ENCODE results near the gene RHBDL3. TPM values are rescaled to one million over a fixed set of nuclear protein-coding genes. Genes with fewer than 3 reads are reported as not detected.

RHBDL3 gene
- polyA plus RNA-seq, 2 of the 4 experiments (the other 2 are of a cell fraction), result 2.0 to 6.6 TPM

DNA sequence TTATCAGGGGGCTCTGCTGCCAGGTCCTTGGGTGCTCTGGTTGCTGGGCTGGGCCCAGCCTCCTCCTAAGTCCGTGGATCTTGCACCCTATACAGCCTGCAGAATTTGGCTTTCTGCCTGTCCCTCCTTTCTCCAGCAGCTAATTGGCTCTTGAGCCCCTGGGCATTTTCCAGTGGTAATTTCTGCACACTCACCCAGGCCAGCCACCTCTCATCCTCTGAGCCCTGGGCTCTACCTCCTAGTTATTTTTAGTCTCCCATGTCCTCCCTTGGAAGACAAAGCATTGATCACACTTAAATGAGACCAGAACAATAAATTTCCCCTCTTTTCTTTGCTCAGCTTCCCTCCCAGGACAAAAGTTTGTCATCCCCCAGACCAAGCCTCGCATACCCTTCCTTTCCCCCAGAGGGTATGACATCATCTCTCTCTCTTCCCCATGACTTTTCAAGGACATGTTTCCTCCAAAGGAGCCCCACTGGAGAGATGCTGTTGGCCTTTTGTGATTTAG, 38.2 kb downstream of the RHBDL3 start:
- H3K27ac ChIP-seq, result no peak overlapping the region
- DNase-seq (ENCODE audit: low read depth in 1 of 2, low spot score in 1 of 2) (no peak), ATAC-seq (no peak), FAIRE-seq (no peak)
- H3K4me2 ChIP-seq, result no peak overlapping the region
- H3K4me3 ChIP-seq, result no peak overlapping the region
- ChIA-PET CTCF (interaction anchor here (0.5 to 2.1 kb wide), 5 partner anchors 15 to 1390 kb away, joined by 3 to 7 read pairs (median 4); no protein-coding TSS in a partner anchor), POLR2A (no interaction called here)
- 55% methylated on average over 2 of the region's 2 CpGs for WGBS (ENCODE audit: missing lambda C conversion rate)
- TF ChIP-seq GATA3 (IDR thresholded peaks at IDR 0.05; ENCODE audit: borderline replicate concordance) (no peak), JUN (IDR thresholded peaks at IDR 0.05) (no peak), CHD2 (IDR thresholded peaks at IDR 0.05; ENCODE audit: low read length, partially characterized antibody) (no peak)
- H3K9me3 ChIP-seq, result no peaks in the 10 kb centered on the region
- H3K4me1 ChIP-seq, result no peaks in the 10 kb centered on the region

DNA sequence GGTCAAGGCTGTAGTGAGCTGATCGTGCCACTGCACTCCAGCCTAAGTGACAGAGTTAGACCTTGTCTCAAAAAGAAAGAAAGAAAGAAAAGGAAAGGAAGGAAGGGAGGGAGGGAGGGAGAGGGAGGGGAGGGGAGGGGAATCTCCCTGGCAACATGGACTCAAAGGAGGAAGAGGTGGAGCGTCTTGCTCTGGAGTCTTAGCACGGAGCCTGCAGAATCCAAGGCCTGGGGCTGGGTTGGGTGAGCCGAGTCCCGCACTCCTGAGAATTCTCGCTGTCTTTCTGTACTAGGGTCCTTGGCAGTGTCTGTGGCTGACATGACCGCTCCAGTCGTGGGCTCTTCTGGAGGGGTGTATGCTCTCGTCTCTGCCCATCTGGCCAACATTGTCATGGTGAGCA, 39.4 kb downstream of the RHBDL3 start:
- Histone ChIP-seq H3K4me3 (no peak overlapping the region), H3K4me1 (no peaks in the 10 kb centered on the region), H3K4me2 (no peak overlapping the region), H3K27ac (no peak overlapping the region), H3K9me3 (no peaks in the 10 kb centered on the region)
- WGBS (ENCODE audit: missing lambda C conversion rate), result 86% methylated on average over 9 of the region's 9 CpGs
- DNase-seq (ENCODE audit: low read depth in 1 of 2, low spot score in 1 of 2) (no peak), ATAC-seq (no peak; a peak in 1 of 6 replicates), FAIRE-seq (no peak)
- CTCF ChIA-PET, result interaction anchor here (0.6 to 2.1 kb wide), 6 partner anchors 10 to 134 kb away, joined by 3 to 5 read pairs (median 4); no protein-coding TSS in a partner anchor
- TF ChIP-seq RARB (CRISPR knock-in tag; IDR thresholded peaks at IDR 0.05), result no peak
- TF ChIP-seq, protein P1, sequence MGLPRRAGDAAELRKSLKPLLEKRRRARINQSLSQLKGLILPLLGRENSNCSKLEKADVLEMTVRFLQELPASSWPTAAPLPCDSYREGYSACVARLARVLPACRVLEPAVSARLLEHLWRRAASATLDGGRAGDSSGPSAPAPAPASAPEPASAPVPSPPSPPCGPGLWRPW (IDR thresholded peaks at IDR 0.05), result no peak
- no peak for TF ChIP-seq ZNF302 (CRISPR knock-in tag; IDR thresholded peaks at IDR 0.05)
- TF ChIP-seq, protein P2, sequence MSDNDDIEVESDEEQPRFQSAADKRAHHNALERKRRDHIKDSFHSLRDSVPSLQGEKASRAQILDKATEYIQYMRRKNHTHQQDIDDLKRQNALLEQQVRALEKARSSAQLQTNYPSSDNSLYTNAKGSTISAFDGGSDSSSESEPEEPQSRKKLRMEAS (IDR thresholded peaks at IDR 0.05), result no peak
- TF ChIP-seq, protein P3, sequence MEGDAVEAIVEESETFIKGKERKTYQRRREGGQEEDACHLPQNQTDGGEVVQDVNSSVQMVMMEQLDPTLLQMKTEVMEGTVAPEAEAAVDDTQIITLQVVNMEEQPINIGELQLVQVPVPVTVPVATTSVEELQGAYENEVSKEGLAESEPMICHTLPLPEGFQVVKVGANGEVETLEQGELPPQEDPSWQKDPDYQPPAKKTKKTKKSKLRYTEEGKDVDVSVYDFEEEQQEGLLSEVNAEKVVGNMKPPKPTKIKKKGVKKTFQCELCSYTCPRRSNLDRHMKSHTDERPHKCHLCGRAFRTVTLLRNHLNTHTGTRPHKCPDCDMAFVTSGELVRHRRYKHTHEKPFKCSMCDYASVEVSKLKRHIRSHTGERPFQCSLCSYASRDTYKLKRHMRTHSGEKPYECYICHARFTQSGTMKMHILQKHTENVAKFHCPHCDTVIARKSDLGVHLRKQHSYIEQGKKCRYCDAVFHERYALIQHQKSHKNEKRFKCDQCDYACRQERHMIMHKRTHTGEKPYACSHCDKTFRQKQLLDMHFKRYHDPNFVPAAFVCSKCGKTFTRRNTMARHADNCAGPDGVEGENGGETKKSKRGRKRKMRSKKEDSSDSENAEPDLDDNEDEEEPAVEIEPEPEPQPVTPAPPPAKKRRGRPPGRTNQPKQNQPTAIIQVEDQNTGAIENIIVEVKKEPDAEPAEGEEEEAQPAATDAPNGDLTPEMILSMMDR (IDR thresholded peaks at IDR 0.05), result no peak
- no peak for TF ChIP-seq CBX8 (IDR thresholded peaks at IDR 0.05)
- no peak for TF ChIP-seq ZFP36 (IDR thresholded peaks at IDR 0.05; ENCODE audit: borderline replicate concordance, partially characterized antibody)
- TF ChIP-seq EHMT2 (IDR thresholded peaks at IDR 0.05; ENCODE audit: low read depth), result no peak
- TF ChIP-seq SREBF2 (IDR thresholded peaks at IDR 0.05), result no peak
- no peak for TF ChIP-seq FOSB (CRISPR knock-in tag; IDR thresholded peaks at IDR 0.05)
- TF ChIP-seq NPAS2 (CRISPR knock-in tag; IDR thresholded peaks at IDR 0.05; ENCODE audit: borderline replicate concordance), result no peak
- POLR2A ChIA-PET, result no interaction called here

DNA sequence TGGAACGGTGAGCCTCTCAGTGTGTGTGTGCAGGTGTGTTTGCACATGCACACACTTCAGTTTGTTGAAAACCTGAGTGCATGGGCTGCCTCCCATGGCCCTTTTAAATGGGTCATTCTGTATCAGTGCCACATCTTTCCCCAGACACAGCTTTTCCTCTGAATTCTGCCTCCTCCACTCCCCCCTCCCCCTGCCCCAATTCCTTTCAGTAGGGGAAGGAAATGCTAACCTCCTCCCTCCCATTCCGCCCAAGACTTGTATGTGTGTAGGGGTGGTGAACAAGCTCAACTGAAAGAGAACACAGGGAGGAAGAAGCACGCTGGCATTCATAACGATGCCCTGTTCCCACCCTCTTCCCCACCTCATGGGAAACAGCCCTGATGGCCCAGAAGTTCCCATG, 42.0 kb downstream of the RHBDL3 start:
- no peaks in the 10 kb centered on the region for H3K4me1 ChIP-seq
- H3K27ac ChIP-seq, result no peak overlapping the region
- ChIA-PET POLR2A (no interaction called here), CTCF (interaction anchor here (0.7 to 2.8 kb wide), 5 partner anchors 9 to 49 kb away, joined by 3 to 15 read pairs (median 3); no protein-coding TSS in a partner anchor)
- H3K9me3 ChIP-seq, result no peaks in the 10 kb centered on the region
- no peak overlapping the region for H3K4me3 ChIP-seq
- TF ChIP-seq NPAS2 (CRISPR knock-in tag; IDR thresholded peaks at IDR 0.05; ENCODE audit: borderline replicate concordance) (no peak), RCOR1 (IDR thresholded peaks at IDR 0.05; ENCODE audit: low read depth, low read length) (no peak), ZC3H11A (IDR thresholded peaks at IDR 0.05) (no peak), ZFP36 (IDR thresholded peaks at IDR 0.05; ENCODE audit: borderline replicate concordance, partially characterized antibody) (no peak), HDAC2 (IDR thresholded peaks at IDR 0.05) (no peak), FOXS1 (CRISPR knock-in tag; IDR thresholded peaks at IDR 0.05) (no peak), ZSCAN20 (CRISPR knock-in tag; IDR thresholded peaks at IDR 0.05) (no peak), JUN (IDR thresholded peaks at IDR 0.05) (no peak), FOSL2 (IDR thresholded peaks at IDR 0.05) (no peak), FOSL2 (CRISPR knock-in tag; IDR thresholded peaks at IDR 0.05) (no peak), NFE2L2 (conservative IDR thresholded peaks at IDR 0.05; ENCODE audit: low read length) (no peak), GATA3 (IDR thresholded peaks at IDR 0.05; ENCODE audit: borderline replicate concordance) (no peak)
- TF ChIP-seq, protein P4, sequence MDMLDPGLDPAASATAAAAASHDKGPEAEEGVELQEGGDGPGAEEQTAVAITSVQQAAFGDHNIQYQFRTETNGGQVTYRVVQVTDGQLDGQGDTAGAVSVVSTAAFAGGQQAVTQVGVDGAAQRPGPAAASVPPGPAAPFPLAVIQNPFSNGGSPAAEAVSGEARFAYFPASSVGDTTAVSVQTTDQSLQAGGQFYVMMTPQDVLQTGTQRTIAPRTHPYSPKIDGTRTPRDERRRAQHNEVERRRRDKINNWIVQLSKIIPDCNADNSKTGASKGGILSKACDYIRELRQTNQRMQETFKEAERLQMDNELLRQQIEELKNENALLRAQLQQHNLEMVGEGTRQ (IDR thresholded peaks at IDR 0.05), result no peak
- TF ChIP-seq, protein P5, sequence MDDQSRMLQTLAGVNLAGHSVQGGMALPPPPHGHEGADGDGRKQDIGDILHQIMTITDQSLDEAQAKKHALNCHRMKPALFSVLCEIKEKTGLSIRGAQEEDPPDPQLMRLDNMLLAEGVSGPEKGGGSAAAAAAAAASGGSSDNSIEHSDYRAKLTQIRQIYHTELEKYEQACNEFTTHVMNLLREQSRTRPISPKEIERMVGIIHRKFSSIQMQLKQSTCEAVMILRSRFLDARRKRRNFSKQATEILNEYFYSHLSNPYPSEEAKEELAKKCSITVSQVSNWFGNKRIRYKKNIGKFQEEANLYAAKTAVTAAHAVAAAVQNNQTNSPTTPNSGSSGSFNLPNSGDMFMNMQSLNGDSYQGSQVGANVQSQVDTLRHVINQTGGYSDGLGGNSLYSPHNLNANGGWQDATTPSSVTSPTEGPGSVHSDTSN (IDR thresholded peaks at IDR 0.05), result no peak
- FAIRE-seq, result no peak
- no peak for DNase-seq (ENCODE audit: low read depth in 1 of 2, low spot score in 1 of 2)
- no peak for ATAC-seq
- H3K4me2 ChIP-seq, result no peak overlapping the region
- 88% methylated on average over 4 of the region's 4 CpGs for WGBS (ENCODE audit: missing lambda C conversion rate)

Data from A549 (cell line).